ENCODE results near the gene FGF12. TPM values are rescaled to one million over a fixed set of nuclear protein-coding genes. Genes with fewer than 3 reads are reported as not detected.

FGF12 gene
- total RNA-seq, 1 experiment from 2014 or later = 0.09 TPM

- no TSS peak for BruUV-seq (replicated peaks)
These were observed 162.7 kb downstream of the FGF12 start for GRCh38 chr3:192564611-192565010.

DNA sequence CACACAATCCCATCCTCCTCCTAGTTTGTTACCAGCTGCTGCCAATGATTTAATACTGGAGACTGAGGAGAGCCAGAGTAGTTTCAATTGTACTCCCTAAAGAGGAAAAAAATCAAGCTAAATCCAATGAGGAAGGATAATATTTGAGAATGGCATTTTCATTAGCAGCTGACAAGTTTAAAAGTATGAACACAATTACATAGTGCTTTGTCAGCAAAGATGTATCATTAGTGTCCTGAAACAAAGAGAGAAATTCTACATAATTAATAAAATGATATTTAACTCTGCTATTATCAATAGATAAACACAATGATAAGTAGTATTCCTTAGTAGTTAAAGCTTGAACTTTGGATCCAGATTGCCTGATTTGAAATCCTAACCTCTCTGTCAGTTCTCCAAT lies 163.9 kb downstream of the FGF12 start:
- intact Hi-C loops (cut with micrococcal nuclease) = no loop called here

More at GRCh38 chr3:192564611-192565010, 162.7 kb downstream of the FGF12 start:
- Mint-ChIP-seq H3K27ac (ENCODE audit: low read depth, unreplicated experiment) (no peak overlapping the region), H3K27me3 (ENCODE audit: insufficient read depth, unreplicated experiment) (peaks cover 49% of the 10 kb centered on the region), H3K9me3 (ENCODE audit: unreplicated experiment) (no peaks in the 10 kb centered on the region), H3K36me3 (ENCODE audit: insufficient read depth, unreplicated experiment) (no peaks in the 10 kb centered on the region), H3K4me1 (ENCODE audit: insufficient read depth, unreplicated experiment) (no peaks in the 10 kb centered on the region), H3K4me3 (ENCODE audit: unreplicated experiment) (no peak overlapping the region)
- TF ChIP-seq, protein P1, sequence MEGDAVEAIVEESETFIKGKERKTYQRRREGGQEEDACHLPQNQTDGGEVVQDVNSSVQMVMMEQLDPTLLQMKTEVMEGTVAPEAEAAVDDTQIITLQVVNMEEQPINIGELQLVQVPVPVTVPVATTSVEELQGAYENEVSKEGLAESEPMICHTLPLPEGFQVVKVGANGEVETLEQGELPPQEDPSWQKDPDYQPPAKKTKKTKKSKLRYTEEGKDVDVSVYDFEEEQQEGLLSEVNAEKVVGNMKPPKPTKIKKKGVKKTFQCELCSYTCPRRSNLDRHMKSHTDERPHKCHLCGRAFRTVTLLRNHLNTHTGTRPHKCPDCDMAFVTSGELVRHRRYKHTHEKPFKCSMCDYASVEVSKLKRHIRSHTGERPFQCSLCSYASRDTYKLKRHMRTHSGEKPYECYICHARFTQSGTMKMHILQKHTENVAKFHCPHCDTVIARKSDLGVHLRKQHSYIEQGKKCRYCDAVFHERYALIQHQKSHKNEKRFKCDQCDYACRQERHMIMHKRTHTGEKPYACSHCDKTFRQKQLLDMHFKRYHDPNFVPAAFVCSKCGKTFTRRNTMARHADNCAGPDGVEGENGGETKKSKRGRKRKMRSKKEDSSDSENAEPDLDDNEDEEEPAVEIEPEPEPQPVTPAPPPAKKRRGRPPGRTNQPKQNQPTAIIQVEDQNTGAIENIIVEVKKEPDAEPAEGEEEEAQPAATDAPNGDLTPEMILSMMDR (IDR thresholded peaks at IDR 0.05; ENCODE audit: unreplicated experiment) = no peak
- ChIA-PET CTCF (interaction anchor here (0.7 to 11.4 kb wide), 6 partner anchors 21 to 253 kb away, joined by 3 to 137 read pairs (median 4); no protein-coding TSS in a partner anchor), POLR2A (interaction anchor here (0.7 kb wide), 1 partner anchor 95 kb away, joined by 3 read pairs; no protein-coding TSS in a partner anchor)
- intact Hi-C loops (cut with micrococcal nuclease) = no loop called here
- DNase-seq (ENCODE audit: unreplicated experiment) = no peak

GRCh38 chr3:192553707-192554106 lies 173.6 kb downstream of the FGF12 start:
- Mint-ChIP-seq H3K36me3 (ENCODE audit: insufficient read depth, unreplicated experiment) (no peaks in the 10 kb centered on the region), H3K9me3 (ENCODE audit: unreplicated experiment) (no peaks in the 10 kb centered on the region), H3K27ac (ENCODE audit: low read depth, unreplicated experiment) (no peak overlapping the region), H3K27me3 (ENCODE audit: insufficient read depth, unreplicated experiment) (peaks cover 93% of the 10 kb centered on the region), H3K4me3 (ENCODE audit: unreplicated experiment) (no peak overlapping the region), H3K4me1 (ENCODE audit: insufficient read depth, unreplicated experiment) (no peaks in the 10 kb centered on the region)
- POLR2A ChIA-PET = no interaction called here
- CTCF ChIA-PET = interaction anchor here (0.6 to 1.1 kb wide), 2 partner anchors 87 to 236 kb away, joined by 3 to 4 read pairs; no protein-coding TSS in a partner anchor
- BruUV-seq (replicated peaks) = no TSS peak
- DNase-seq (ENCODE audit: unreplicated experiment) = no peak
- intact Hi-C loops (cut with micrococcal nuclease) = no loop called here
- TF ChIP-seq, protein P1 (IDR thresholded peaks at IDR 0.05; ENCODE audit: unreplicated experiment) = no peak

More for the DNA sequence above, 163.9 kb downstream of the FGF12 start:
- TF ChIP-seq, protein P1 (IDR thresholded peaks at IDR 0.05; ENCODE audit: unreplicated experiment) = no peak
- H3K9me3 Mint-ChIP-seq (ENCODE audit: unreplicated experiment) = no peaks in the 10 kb centered on the region
- no peak overlapping the region for H3K27ac Mint-ChIP-seq (ENCODE audit: low read depth, unreplicated experiment)
- ChIA-PET CTCF (interaction anchor here (0.7 to 11.4 kb wide), 5 partner anchors 8 to 478 kb away, joined by 3 to 137 read pairs (median 3); no protein-coding TSS in a partner anchor), POLR2A (interaction anchor here (0.8 kb wide), 1 partner anchor 248 kb away, joined by 3 read pairs; no protein-coding TSS in a partner anchor)
- no peaks in the 10 kb centered on the region for H3K4me1 Mint-ChIP-seq (ENCODE audit: insufficient read depth, unreplicated experiment)
- DNase-seq (ENCODE audit: unreplicated experiment) = no peak
- peaks cover 49% of the 10 kb centered on the region for H3K27me3 Mint-ChIP-seq (ENCODE audit: insufficient read depth, unreplicated experiment)
- no peaks in the 10 kb centered on the region for H3K36me3 Mint-ChIP-seq (ENCODE audit: insufficient read depth, unreplicated experiment)
- no peak overlapping the region for H3K4me3 Mint-ChIP-seq (ENCODE audit: unreplicated experiment)
- BruUV-seq (replicated peaks) = no TSS peak

DNA sequence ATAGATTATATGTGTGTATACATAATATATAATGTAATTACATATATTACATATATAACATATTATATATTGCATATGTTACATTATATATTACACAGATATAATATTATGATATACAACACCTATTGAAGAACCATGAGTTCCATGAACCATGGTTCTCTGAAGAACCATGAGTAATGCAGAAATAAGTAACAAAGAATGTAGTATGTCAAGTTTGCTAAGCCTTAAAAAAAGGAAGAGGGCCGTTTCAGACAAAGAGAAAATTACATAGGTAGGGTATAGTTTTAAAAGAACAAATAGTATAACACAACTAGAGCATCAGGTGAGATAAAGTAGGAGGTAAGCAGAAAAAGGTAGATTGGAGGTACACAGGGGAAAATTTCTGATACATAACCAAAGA lies 177.0 kb downstream of the FGF12 start:
- Mint-ChIP-seq H3K4me3 (ENCODE audit: unreplicated experiment) (no peak overlapping the region), H3K4me1 (ENCODE audit: insufficient read depth, unreplicated experiment) (no peaks in the 10 kb centered on the region), H3K27me3 (ENCODE audit: insufficient read depth, unreplicated experiment) (peaks cover 82% of the 10 kb centered on the region), H3K9me3 (ENCODE audit: unreplicated experiment) (no peaks in the 10 kb centered on the region), H3K27ac (ENCODE audit: low read depth, unreplicated experiment) (no peak overlapping the region), H3K36me3 (ENCODE audit: insufficient read depth, unreplicated experiment) (no peaks in the 10 kb centered on the region)
- ChIA-PET CTCF (no interaction called here), POLR2A (interaction anchor here (0.6 kb wide), 1 partner anchor 10 kb away, joined by 3 read pairs; no protein-coding TSS in a partner anchor)
- TF ChIP-seq, protein P1 (IDR thresholded peaks at IDR 0.05; ENCODE audit: unreplicated experiment) = no peak
- intact Hi-C loops (cut with micrococcal nuclease) = no loop called here
- DNase-seq (ENCODE audit: unreplicated experiment) = no peak
- BruUV-seq (replicated peaks) = no TSS peak

All from MCF 10A (cell line).